ENCODE measurements around the gene SOX4. TPM values are rescaled to one million over a fixed set of nuclear protein-coding genes. Genes with fewer than 3 reads are reported as not detected.

Gene SOX4
- total RNA-seq, 1 experiment from 2014 or later: 120 TPM

DNA sequence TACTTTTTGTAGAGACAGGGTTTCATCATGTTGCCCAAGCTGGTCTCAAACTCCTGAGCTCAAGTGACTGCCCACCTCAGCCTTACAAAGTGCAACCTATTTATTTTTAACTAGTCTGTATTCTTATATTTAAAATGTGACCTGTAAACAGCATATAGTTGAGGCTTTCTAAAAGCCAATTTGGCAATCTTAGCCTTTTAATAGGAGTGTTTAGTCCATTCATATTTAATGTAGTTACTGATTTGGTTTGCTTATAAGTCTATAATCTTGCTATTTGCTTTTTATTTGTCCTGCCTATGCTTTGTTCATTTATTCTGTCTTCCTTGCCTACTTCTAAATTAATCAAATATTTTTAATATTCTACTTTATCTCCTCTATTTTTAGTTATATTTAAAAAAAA lies 15.0 kb upstream of the SOX4 start:
- intact Hi-C loops (cut with micrococcal nuclease; ENCODE audit: unreplicated experiment): no loop called here
- CTCF ChIA-PET: interaction anchor here (0.6 to 0.7 kb wide), 2 partner anchors 46 to 68 kb away, joined by 3 read pairs; no protein-coding TSS in a partner anchor
- DNase-seq: no peak
- TF ChIP-seq, protein P1, sequence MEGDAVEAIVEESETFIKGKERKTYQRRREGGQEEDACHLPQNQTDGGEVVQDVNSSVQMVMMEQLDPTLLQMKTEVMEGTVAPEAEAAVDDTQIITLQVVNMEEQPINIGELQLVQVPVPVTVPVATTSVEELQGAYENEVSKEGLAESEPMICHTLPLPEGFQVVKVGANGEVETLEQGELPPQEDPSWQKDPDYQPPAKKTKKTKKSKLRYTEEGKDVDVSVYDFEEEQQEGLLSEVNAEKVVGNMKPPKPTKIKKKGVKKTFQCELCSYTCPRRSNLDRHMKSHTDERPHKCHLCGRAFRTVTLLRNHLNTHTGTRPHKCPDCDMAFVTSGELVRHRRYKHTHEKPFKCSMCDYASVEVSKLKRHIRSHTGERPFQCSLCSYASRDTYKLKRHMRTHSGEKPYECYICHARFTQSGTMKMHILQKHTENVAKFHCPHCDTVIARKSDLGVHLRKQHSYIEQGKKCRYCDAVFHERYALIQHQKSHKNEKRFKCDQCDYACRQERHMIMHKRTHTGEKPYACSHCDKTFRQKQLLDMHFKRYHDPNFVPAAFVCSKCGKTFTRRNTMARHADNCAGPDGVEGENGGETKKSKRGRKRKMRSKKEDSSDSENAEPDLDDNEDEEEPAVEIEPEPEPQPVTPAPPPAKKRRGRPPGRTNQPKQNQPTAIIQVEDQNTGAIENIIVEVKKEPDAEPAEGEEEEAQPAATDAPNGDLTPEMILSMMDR (IDR thresholded peaks at IDR 0.05; ENCODE audit: unreplicated experiment): no peak
- peaks cover 13% of the 10 kb centered on the region for H3K9me3 Mint-ChIP-seq (ENCODE audit: low read depth, unreplicated experiment)
- H3K27ac Mint-ChIP-seq (ENCODE audit: unreplicated experiment): no peak overlapping the region
- H3K4me1 Mint-ChIP-seq (ENCODE audit: low read depth, unreplicated experiment): no peaks in the 10 kb centered on the region
- no peaks in the 10 kb centered on the region for H3K36me3 Mint-ChIP-seq (ENCODE audit: insufficient read depth, unreplicated experiment)
- H3K27me3 Mint-ChIP-seq (ENCODE audit: unreplicated experiment): no peaks in the 10 kb centered on the region
- BruUV-seq (replicated peaks): no TSS peak
- H3K4me3 Mint-ChIP-seq (ENCODE audit: low read depth, unreplicated experiment): no peak overlapping the region

DNA sequence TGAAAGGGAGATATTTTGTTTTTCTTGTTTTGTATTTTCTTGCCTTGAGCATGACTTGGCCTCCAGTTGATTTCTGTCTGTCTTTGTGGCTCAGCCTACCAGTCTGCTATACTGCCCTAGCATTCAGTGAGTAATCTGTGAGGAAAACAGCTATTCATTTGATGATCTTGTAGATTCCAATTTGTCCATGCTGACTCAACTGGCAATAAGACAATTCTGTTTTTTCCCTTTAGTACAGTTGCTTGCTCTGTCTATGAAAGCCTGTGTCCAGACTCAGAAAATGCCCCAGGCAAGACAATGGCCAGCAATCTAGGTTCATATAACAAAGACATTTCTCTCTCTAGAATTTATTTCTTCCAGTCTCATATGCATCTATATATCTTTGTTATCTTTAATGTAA lies 10.9 kb upstream of the SOX4 start:
- CTCF ChIA-PET: no interaction called here
- no peak for DNase-seq
- intact Hi-C loops (cut with micrococcal nuclease; ENCODE audit: unreplicated experiment): loop anchor here (10.0 kb wide), 2 partner anchors 198 to 1862 kb away; no protein-coding TSS in a partner anchor
- Mint-ChIP-seq H3K4me1 (ENCODE audit: low read depth, unreplicated experiment) (no peaks in the 10 kb centered on the region), H3K27me3 (ENCODE audit: unreplicated experiment) (no peaks in the 10 kb centered on the region), H3K27ac (ENCODE audit: unreplicated experiment) (no peak overlapping the region), H3K36me3 (ENCODE audit: insufficient read depth, unreplicated experiment) (peaks cover 12% of the 10 kb centered on the region), H3K4me3 (ENCODE audit: low read depth, unreplicated experiment) (no peak overlapping the region), H3K9me3 (ENCODE audit: low read depth, unreplicated experiment) (peaks cover 16% of the 10 kb centered on the region)
- no TSS peak for BruUV-seq (replicated peaks)
- TF ChIP-seq, protein P1 (IDR thresholded peaks at IDR 0.05; ENCODE audit: unreplicated experiment): no peak

DNA sequence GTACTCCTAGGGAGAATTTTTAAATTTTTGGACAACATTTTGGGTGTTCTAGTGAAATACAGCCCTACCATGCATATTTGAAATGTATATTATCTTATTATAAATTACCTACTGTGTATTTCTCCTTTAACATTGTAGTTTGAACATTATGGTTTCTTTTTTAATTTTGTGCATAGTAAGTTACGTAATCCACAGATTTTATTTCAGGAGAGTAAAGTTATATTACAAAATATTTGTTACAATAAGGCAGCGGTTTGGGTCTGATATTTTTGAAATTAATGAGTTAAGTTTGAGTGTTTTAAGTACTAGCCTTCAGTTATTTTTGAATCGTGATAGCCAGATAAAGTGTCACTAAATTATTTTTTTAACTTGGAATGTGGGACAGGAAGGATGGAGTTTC lies 7.3 kb upstream of the SOX4 start:
- intact Hi-C loops (cut with micrococcal nuclease; ENCODE audit: unreplicated experiment): loop anchor here (2.0 to 10.0 kb wide), 5 partner anchors 201 to 1859 kb away; no protein-coding TSS in a partner anchor
- H3K27ac Mint-ChIP-seq (ENCODE audit: unreplicated experiment): peak overlapping the region; percentile 89
- peaks cover 30% of the 10 kb centered on the region for H3K36me3 Mint-ChIP-seq (ENCODE audit: insufficient read depth, unreplicated experiment)
- H3K9me3 Mint-ChIP-seq (ENCODE audit: low read depth, unreplicated experiment): peaks cover 14% of the 10 kb centered on the region
- no TSS peak for BruUV-seq (replicated peaks)
- peak overlapping the region; percentile 93 for H3K4me3 Mint-ChIP-seq (ENCODE audit: low read depth, unreplicated experiment)
- CTCF ChIA-PET: interaction anchor here (1.5 kb wide), 1 partner anchor 215 kb away, joined by 3 read pairs; no protein-coding TSS in a partner anchor
- no peaks in the 10 kb centered on the region for H3K4me1 Mint-ChIP-seq (ENCODE audit: low read depth, unreplicated experiment)
- no peaks in the 10 kb centered on the region for H3K27me3 Mint-ChIP-seq (ENCODE audit: unreplicated experiment)
- TF ChIP-seq, protein P1 (IDR thresholded peaks at IDR 0.05; ENCODE audit: unreplicated experiment): no peak
- DNase-seq: no peak

DNA sequence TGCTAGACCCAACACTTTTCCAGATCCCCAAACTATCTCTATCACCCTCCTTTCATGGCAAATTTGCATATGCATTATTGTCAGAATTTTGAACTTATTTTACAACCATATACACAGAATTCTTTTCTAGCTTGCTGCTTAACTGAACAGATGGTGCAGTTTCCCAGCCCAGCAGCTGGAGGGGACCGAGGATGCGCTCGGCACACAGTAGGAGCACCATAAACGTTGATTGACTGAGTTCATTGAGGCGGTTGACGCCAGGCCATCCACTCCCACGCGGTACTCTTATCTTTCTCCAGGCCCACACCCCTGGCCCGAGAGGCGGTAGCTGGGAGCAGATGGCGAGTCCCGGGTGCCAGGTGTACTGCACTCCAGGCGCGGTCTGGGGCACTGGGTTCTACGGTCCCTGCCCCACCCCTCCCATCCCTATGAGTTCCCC lies 6.8 kb upstream of the SOX4 start:
- Mint-ChIP-seq H3K9me3 (ENCODE audit: low read depth, unreplicated experiment) (peaks cover 14% of the 10 kb centered on the region), H3K27me3 (ENCODE audit: unreplicated experiment) (no peaks in the 10 kb centered on the region), H3K4me3 (ENCODE audit: low read depth, unreplicated experiment) (peak overlapping the region; percentile 93), H3K4me1 (ENCODE audit: low read depth, unreplicated experiment) (no peaks in the 10 kb centered on the region), H3K27ac (ENCODE audit: unreplicated experiment) (peak overlapping the region; percentile 89), H3K36me3 (ENCODE audit: insufficient read depth, unreplicated experiment) (peaks cover 30% of the 10 kb centered on the region)
- DNase-seq: peak; percentile 57
- CTCF ChIA-PET: interaction anchor here (0.6 to 3.9 kb wide), 7 partner anchors 10 to 1409 kb away, joined by 3 to 73 read pairs (median 3); no protein-coding TSS in a partner anchor
- intact Hi-C loops (cut with micrococcal nuclease; ENCODE audit: unreplicated experiment): loop anchor here (1.0 to 10.0 kb wide), 6 partner anchors 202 to 1858 kb away; no protein-coding TSS in a partner anchor
- no TSS peak for BruUV-seq (replicated peaks)
- TF ChIP-seq, protein P1 (IDR thresholded peaks at IDR 0.05; ENCODE audit: unreplicated experiment): no peak
